Stomach (tissue), 4 donors: ENCODE measurements around the gene TMTC1.

Experiments
- CTCF ChIP-seq, 7 experiments: fragments of 450-650 bp in 4 of 7; fragments of 200-600 bp in 3 of 7; sonication (generic) in 3 of 7; IDR thresholded peaks; one replicate each; pipeline ENCODE4 v1.5.1; 2016 to 2019; ENCODE audit warnings: antibody characterized with exemption in 7 of 7, control low read depth in 2 of 7, mild to moderate bottlenecking in 1 of 7
- POLR2A ChIP-seq, 4 donors: fragments of 450-650 bp; IDR thresholded peaks; one replicate each; pipeline ENCODE4 v1.6.1; 2016; ENCODE audit warnings: antibody characterized with exemption in 4 of 4, control low read depth in 2 of 4, mild to moderate bottlenecking in 1 of 4, moderate library complexity in 1 of 4

- TF ChIP-seq CTCF (IDR thresholded peaks at IDR 0.05), result no peak
- no peak for TF ChIP-seq POLR2A (IDR thresholded peaks at IDR 0.05)
These were observed 218.0 kb downstream of the TMTC1 start for GRCh38 chr12:29565727-29566126.
